ENCODE data around the gene DNA2.
A peak's percentile ranks its signal among the peaks of the same experiment; 100 is the strongest.
"Not testable (repeated sequence)": the region's sequence is repeated elsewhere in the genome, so short reads cannot be mapped to it uniquely, and the experiment has no call there.

Gene DNA2, protein sequence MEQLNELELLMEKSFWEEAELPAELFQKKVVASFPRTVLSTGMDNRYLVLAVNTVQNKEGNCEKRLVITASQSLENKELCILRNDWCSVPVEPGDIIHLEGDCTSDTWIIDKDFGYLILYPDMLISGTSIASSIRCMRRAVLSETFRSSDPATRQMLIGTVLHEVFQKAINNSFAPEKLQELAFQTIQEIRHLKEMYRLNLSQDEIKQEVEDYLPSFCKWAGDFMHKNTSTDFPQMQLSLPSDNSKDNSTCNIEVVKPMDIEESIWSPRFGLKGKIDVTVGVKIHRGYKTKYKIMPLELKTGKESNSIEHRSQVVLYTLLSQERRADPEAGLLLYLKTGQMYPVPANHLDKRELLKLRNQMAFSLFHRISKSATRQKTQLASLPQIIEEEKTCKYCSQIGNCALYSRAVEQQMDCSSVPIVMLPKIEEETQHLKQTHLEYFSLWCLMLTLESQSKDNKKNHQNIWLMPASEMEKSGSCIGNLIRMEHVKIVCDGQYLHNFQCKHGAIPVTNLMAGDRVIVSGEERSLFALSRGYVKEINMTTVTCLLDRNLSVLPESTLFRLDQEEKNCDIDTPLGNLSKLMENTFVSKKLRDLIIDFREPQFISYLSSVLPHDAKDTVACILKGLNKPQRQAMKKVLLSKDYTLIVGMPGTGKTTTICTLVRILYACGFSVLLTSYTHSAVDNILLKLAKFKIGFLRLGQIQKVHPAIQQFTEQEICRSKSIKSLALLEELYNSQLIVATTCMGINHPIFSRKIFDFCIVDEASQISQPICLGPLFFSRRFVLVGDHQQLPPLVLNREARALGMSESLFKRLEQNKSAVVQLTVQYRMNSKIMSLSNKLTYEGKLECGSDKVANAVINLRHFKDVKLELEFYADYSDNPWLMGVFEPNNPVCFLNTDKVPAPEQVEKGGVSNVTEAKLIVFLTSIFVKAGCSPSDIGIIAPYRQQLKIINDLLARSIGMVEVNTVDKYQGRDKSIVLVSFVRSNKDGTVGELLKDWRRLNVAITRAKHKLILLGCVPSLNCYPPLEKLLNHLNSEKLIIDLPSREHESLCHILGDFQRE

DNA sequence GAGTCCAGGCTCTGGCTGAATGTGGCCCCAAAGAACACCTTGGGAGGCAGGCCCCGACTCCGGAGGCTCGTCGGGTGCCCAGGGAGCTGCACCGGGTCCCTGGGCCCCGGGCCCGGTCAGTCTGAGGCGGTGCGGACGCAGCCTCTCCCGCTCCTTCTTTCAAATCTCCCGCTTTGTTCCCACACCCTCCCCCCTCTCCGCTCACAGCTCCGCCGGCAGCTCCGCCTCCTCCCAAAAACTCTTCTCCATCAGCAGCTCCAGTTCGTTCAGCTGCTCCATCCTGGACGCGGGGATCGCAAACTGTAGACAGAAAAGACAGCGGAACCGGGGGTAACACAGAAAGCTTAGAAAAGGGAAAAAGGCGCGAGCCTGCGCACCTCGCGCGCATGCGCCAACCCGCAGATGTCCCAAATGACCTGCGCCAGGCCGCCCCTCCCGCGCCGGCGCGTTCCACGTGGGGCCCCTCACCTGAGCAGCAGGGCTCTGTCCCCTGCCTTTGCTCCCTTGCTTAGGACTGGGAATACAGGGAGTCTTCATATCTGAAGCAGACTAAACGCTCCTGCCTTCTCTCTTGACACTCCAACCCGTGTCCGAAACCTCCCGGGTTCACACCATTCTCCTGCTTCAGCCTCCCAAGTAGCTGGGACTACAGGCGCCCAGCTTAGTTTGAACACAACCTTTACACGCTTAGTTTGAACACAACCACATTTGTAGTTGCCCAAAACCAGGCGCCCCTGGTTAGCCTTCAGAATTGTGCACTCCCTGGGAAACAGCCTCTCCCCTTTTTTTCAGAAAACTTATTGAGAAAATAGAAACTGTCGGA is at the start of gene DNA2:
DNA2 (minus strand) TSS at position 388 of the 823 bp plus-strand sequence; CDS start at position 279, 109 bp downstream.
- DNase-seq (ENCODE audit: low read depth in 2 of 3, low spot score in 1 of 3) = peak; percentile 61 to 73 (median 62)

DNA sequence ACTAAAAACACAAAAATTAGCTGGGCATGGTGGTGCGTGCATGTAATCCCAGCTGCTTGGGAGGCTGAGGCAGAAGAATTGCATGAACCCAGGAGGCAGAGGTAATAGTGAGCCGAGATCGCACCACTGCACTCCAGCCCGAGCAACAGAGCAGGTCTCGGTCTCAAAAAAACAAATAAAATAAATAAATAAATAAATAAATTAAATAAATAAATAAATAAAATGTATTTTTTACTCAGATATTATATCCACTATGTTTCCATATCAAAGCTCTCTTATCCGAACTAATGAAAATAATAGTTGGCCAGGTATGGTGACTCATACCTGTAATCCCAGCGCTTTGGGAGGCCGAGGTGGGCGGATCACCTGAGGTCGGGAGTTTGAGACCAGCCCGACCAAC is 46.8 kb upstream of the DNA2 start:
- not testable (repeated sequence) for DNase-seq (ENCODE audit: low read depth in 2 of 3, low spot score in 1 of 3)

DNA sequence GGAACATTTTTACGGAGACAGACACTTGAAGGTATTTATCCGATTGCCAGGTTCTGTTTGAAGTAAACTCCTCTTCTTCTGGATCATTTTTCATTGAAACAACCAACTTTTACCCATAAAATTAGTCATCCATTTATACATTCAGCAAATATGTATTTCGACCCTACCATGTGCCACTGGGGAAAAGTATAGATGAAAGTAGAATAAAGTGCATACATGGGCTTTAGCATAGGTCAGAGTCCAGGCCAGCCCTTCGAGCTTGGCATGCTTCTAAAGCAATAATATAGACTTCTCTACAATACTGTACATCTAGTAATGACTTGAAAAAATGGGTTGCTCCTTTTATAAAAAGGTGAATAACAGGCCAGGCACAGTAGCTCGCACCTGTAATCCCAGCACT is 45.4 kb upstream of the DNA2 start:
- no peak for DNase-seq (ENCODE audit: low read depth in 2 of 3, low spot score in 1 of 3)

DNA sequence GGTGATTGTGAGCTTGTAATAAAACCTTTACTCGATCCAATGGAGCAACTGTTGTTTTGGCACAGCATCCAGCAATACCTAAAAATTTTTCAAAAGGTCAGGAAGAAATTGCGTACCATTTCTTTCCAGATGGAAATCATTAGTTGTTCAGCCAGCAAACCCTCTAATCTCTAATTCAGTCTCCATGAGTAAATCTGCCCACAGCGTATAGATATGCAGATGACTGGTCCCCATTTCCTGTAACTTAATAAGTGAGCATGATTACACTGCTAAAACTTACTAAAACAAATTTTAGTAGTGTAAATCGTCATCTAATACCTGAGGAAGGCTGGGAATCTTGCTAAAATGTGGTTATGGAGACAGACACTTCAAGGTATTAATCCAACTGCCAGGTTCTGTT is 45.0 kb upstream of the DNA2 start:
- no peak for DNase-seq (ENCODE audit: low read depth in 2 of 3, low spot score in 1 of 3)

DNA sequence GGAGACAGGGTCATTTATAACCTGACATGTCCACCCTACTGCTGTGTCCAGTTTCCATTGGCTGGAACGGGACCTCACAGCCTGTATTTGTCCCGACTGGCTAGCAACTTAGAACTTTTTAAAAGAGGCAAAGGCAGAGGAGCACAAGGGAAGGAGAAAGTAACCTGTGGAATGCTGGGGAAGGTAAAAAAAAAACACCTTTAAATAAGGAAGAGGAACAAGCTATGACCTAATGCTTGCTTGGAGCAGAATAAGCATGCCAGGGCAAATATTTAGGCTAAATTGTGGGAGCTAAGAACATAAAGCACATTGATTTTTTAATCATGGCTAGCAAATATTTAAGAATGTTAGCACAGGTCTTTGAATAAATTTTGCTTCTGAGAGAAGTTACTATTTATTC is 44.4 kb upstream of the DNA2 start:
- not testable (repeated sequence) for DNase-seq (ENCODE audit: low read depth in 2 of 3, low spot score in 1 of 3)

DNA sequence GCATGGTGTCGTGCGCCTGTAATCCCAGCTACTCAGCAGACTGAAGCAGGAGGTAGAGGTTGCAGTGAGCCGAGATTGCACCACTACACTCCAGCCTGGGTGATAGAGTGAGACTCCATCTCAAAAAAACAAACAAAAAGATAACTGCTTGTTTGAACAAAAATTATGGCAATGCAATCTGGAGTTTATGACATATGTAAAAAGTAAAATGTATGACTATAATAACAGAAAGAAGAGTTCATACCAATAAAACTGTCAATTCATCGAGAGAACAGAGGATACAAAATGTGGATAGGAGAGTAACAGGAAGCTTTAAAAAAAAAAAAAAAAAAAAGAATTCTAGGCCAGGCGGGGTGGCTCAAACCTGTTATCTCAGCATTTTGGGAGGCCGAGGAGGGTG is 36.3 kb upstream of the DNA2 start:
- DNase-seq (ENCODE audit: low read depth in 2 of 3, low spot score in 1 of 3) = no peak

- no peak for DNase-seq (ENCODE audit: low read depth in 2 of 3, low spot score in 1 of 3)
Measured at GRCh38 chr10:68506411-68506810, 34.6 kb upstream of the DNA2 start.

GRCh38 chr10:68502846-68503245 is 31.1 kb upstream of the DNA2 start:
- DNase-seq (ENCODE audit: low read depth in 2 of 3, low spot score in 1 of 3) = no peak

DNA sequence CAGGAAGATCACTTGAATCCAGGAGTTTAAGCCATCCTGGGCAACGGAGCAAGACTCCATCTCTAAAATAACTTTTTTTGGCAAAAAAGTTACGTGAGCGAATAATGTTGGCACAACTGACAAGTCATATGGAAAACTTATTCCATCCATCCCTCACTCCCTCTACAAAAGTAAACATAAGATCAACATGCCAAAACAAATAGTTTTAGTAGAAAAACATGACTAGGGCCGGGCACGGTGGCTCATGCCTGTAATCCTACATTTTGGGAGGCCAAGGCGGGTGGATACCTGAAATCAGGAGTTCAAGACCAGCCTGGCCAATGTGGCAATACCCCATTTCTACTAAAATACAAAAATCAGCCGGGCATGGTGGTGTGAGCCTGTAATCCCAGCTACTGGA is 29.9 kb upstream of the DNA2 start:
- no peak for DNase-seq (ENCODE audit: low read depth in 2 of 3, low spot score in 1 of 3)

- no peak for DNase-seq (ENCODE audit: low read depth in 2 of 3, low spot score in 1 of 3)
Measured at GRCh38 chr10:68499544-68499943, 27.8 kb upstream of the DNA2 start.

- DNase-seq (ENCODE audit: low read depth in 2 of 3, low spot score in 1 of 3) = no peak
Measured at GRCh38 chr10:68496072-68496471, 24.3 kb upstream of the DNA2 start.

DNA sequence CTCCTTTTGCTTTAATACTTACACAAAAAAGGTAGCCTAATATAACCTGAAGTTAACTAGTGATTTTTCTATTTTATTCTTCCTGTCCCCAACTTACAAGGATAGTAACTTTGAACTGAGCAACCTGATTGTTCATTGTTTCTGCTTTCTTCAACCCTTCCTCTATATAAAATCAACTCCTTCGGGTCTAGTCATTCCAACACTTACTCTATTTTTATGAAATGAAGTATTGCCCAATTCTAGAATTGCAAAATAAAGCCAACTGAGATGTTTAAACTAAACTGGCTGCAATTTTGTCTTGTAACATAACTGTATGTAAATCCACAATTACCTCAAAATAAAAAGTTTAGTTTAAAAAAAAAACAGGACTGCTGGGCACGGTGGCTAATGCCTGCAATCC is 20.3 kb upstream of the DNA2 start:
- no peak for DNase-seq (ENCODE audit: low read depth in 2 of 3, low spot score in 1 of 3)

DNA sequence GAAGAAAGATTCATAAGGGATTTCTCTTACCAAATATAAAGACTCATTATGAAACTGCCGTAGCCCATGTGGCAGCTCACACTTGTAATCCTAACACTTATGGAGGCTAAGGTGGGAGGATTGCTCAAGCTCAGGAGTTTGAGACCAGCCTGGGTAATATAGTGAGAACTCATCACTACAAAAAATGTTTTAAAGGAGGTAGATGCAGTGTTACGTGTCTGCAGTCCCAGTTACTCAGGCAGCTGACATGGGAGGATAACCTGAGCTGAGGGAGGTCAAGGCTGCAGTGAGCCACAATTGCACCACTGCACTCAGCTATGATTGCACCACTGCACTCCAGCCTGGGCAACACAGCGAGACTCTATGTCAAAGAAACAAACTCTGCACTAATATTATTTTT is 18.1 kb upstream of the DNA2 start:
- no peak for DNase-seq (ENCODE audit: low read depth in 2 of 3, low spot score in 1 of 3)

GRCh38 chr10:68474021-68474420 is 2.2 kb upstream of the DNA2 start:
- no peak for DNase-seq (ENCODE audit: low read depth in 2 of 3, low spot score in 1 of 3)

- DNase-seq (ENCODE audit: low read depth in 2 of 3, low spot score in 1 of 3) = no peak
Measured at GRCh38 chr10:68471063-68471585, 649 bp downstream of the DNA2 start.

DNA sequence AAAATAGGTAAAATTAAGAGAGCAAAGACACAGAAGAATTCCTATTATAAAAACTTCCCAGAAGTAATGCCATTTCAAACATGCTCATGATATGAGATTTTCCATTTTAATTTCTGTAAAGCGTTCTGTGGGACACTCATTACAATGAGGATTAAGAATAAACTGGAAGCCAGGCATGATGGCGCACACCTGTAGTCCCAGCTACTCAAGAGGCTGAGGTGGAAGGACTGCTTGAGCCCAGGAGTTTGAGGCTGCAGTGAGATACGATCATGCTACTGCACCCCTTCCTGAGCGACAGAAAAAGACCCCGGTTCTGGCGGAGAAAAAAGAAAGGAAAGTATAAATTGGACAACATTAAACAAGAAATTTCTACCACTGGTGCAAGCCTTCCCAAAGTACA is 1.5 kb downstream of the DNA2 start:
- no peak for DNase-seq (ENCODE audit: low read depth in 2 of 3, low spot score in 1 of 3)

GRCh38 chr10:68469838-68470237 is 1.9 kb downstream of the DNA2 start:
- no peak for DNase-seq (ENCODE audit: low read depth in 2 of 3, low spot score in 1 of 3)

DNA sequence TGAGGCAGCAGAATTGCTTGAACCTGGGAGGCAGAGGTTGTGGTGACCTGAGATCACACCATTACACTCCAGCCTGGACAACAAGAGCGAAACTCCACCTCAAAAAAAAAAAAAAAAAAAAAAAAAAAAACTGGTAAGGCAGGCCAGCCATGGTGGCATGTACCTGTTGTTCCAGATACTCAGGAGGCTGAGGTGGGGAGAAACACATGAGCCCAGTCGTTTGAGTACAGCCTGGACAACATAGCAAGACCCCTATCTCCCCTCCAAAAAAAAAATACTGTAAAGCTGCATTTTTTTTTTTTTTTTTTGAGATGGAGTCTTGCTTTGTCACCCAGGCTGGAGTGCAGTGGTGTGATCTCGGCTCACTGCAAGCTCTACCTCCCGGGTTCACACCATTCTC is 7.0 kb downstream of the DNA2 start:
- DNase-seq (ENCODE audit: low read depth in 2 of 3, low spot score in 1 of 3) = not testable (repeated sequence)

- DNase-seq (ENCODE audit: low read depth in 2 of 3, low spot score in 1 of 3) = no peak
Measured at GRCh38 chr10:68463365-68464093, 8.2 kb downstream of the DNA2 start.

- no peak for DNase-seq (ENCODE audit: low read depth in 2 of 3, low spot score in 1 of 3)
Measured at GRCh38 chr10:68462536-68462935, 9.2 kb downstream of the DNA2 start.

Measured in stimulated activated CD4-positive, alpha-beta T cell treated with anti-CD3 and anti-CD28 coated beads, Interleukin-12 subunit alpha, Interleukin-12 subunit beta, amount 100 ng/mL, for 48 hours (primary cell).